Panc1 (cell line): ENCODE results near the gene LIN28B. TPM values are rescaled to one million over a fixed set of nuclear protein-coding genes. Genes with fewer than 3 reads are reported as not detected.

Experiments
- ATAC-seq: fragments of 200-7000 bp; cut with Tn5 transposase; 2 replicates; pipeline ENCODE4 v1.9.1; 2020; ENCODE audit warnings: mild to moderate bottlenecking, moderate library complexity
- BruUV-seq: library from RNA; stranded (reverse); fragments of 400-500 nt; replicated peaks from 2 replicates; lab custom pipeline; 2021; lab: Mats Ljungman, UMichigan
- CTCF ChIA-PET: fragments of 300-600 bp; sonication (Branson Sonifier 250); formaldehyde crosslinking; loops from one replicate; lab custom pipeline; 2022; ENCODE audit warnings: antibody characterized with exemption; lab: Charles Lee
- POLR2A ChIA-PET: fragments of 300-600 bp; sonication (Branson Sonifier 250); formaldehyde crosslinking; loops from one replicate; lab custom pipeline; 2022; ENCODE audit warnings: antibody characterized with exemption; lab: Charles Lee
- DNase-seq: peaks from one replicate; pipeline ENCODE4 v3.0.0-alpha.2; 2010; ENCODE audit warnings: low read depth, low spot score
- H3K27ac ChIP-seq: 2 replicates; pipeline ENCODE4 v1.5.1; 2011; ENCODE audit warnings: mild to moderate bottlenecking, low read length, inconsistent platforms
- H3K27me3 ChIP-seq: fragments of 200-500 bp; sonication (Bioruptor generic); 2 replicates; pipeline ENCODE4 v1.6.0; 2014; ENCODE audit warnings: low read length, inconsistent platforms; ENCODE audit not compliant: control insufficient read depth, insufficient read depth
- H3K36me3 ChIP-seq: fragments of 200-500 bp; sonication (Bioruptor generic); 2 replicates; pipeline ENCODE4 v1.5.1; 2014; ENCODE audit warnings: inconsistent platforms, mild to moderate bottlenecking, low read length, moderate library complexity; ENCODE audit not compliant: control insufficient read depth, insufficient read depth
- H3K4me1 ChIP-seq: 2 replicates; pipeline ENCODE4 v1.5.1; 2011; ENCODE audit warnings: inconsistent platforms, mild to moderate bottlenecking, low read length, moderate library complexity; ENCODE audit not compliant: control insufficient read depth, insufficient read depth
- H3K4me3 ChIP-seq, 2 experiments: 2 replicates each; pipeline ENCODE4 v1.5.1; 2011 to 2012; ENCODE audit warnings: low read depth in 2 of 2, low read length in 2 of 2, mild to moderate bottlenecking in 2 of 2, inconsistent platforms in 1 of 2, moderate library complexity in 1 of 2
- H3K9me3 ChIP-seq: fragments of 200-500 bp; sonication (Bioruptor generic); 2 replicates; pipeline ENCODE4 v1.5.1; 2014; ENCODE audit warnings: low read depth, mild to moderate bottlenecking, inconsistent platforms, low read length, moderate library complexity; ENCODE audit not compliant: control insufficient read depth, insufficient read depth
- CTCF ChIP-seq: fragments of 450-650 bp; IDR thresholded peaks from 2 replicates; pipeline ENCODE4 v1.5.1; 2017; ENCODE audit warnings: mild to moderate bottlenecking
- POLR2AphosphoS5 ChIP-seq: IDR thresholded peaks from 2 replicates; pipeline ENCODE4 v1.6.1; 2012; ENCODE audit warnings: mild to moderate bottlenecking, low read depth, low read length, moderate library complexity
- REST ChIP-seq, 2 experiments: IDR thresholded peaks; 2 replicates each; pipeline ENCODE4 v1.6.1; 2011 to 2012; ENCODE audit warnings: low read depth in 2 of 2, control low read depth in 1 of 2, low read length in 1 of 2, mild to moderate bottlenecking in 1 of 2, moderate library complexity in 1 of 2; ENCODE audit not compliant: insufficient read depth in 1 of 2
- SIN3A ChIP-seq: IDR thresholded peaks from 2 replicates; pipeline ENCODE4 v1.6.1; 2012; ENCODE audit warnings: low read depth, mild to moderate bottlenecking, low read length, moderate library complexity, borderline replicate concordance; ENCODE audit not compliant: insufficient read depth
- TCF7L2 ChIP-seq: IDR thresholded peaks from 2 replicates; pipeline ENCODE4 v1.6.1; 2011; ENCODE audit warnings: mild to moderate bottlenecking, low read depth, low read length, inconsistent platforms
- in situ Hi-C: cut with HindIII; loops from 2 replicates; pipeline ENCODE4 v1.10.0; 2016; ENCODE audit warnings: low sequenced_read_pairs, low pct_unique_long_range_greater_than_20kb
- intact Hi-C: fragments of 100-400 bp; cut with micrococcal nuclease; formaldehyde crosslinking; loops from one replicate; pipeline ENCODE4 v1.10.0; 2022; ENCODE audit not compliant: unreplicated experiment
- total RNA-seq: library from RNA; stranded (reverse); gene quantifications from one replicate; pipeline ENCODE4 v1.2.1, GENCODE V29; 2021; ENCODE audit not compliant: unreplicated experiment

LIN28B gene
- total RNA-seq, 1 experiment from 2014 or later = 5.8 TPM

- no peaks in the 10 kb centered on the region for H3K4me1 ChIP-seq
- no peak for ATAC-seq
- H3K9me3 ChIP-seq = no peaks in the 10 kb centered on the region
- H3K27me3 ChIP-seq = no peaks in the 10 kb centered on the region
- no peak overlapping the region for H3K27ac ChIP-seq
- intact Hi-C loops (no loop called here), in situ Hi-C loops (no loop called here)
- ChIA-PET POLR2A (no interaction called here), CTCF (no interaction called here)
- H3K4me3 ChIP-seq = no peak overlapping the region
- BruUV-seq = no TSS peak
- H3K36me3 ChIP-seq = peaks cover 13% of the 10 kb centered on the region; the same call in 1 of the 2 replicates
- DNase-seq = no peak
- TF ChIP-seq CTCF (no peak), REST (IDR thresholded peaks at IDR 0.05; ENCODE audit: insufficient read depth in 1 of 2, low read depth in 2 of 2, low read length in 1 of 2) (no peak), TCF7L2 (no peak), SIN3A (no peak), POLR2AphosphoS5 (no peak)
These were observed 165.1 kb downstream of the LIN28B start for GRCh38 chr6:105121981-105122380.

- in situ Hi-C loops (no loop called here), intact Hi-C loops (no loop called here)
- no TSS peak for BruUV-seq
- no peak for ATAC-seq
- H3K4me1 ChIP-seq = no peaks in the 10 kb centered on the region
- ChIA-PET POLR2A (no interaction called here), CTCF (no interaction called here)
- H3K27ac ChIP-seq = no peak overlapping the region
- TF ChIP-seq CTCF = no peak
- TF ChIP-seq REST (IDR thresholded peaks at IDR 0.05; ENCODE audit: insufficient read depth in 1 of 2, low read depth in 2 of 2, low read length in 1 of 2) = no peak
- no peak for TF ChIP-seq TCF7L2
- TF ChIP-seq POLR2AphosphoS5 = no peak
- TF ChIP-seq SIN3A = no peak
- no peaks in the 10 kb centered on the region for H3K27me3 ChIP-seq
- H3K9me3 ChIP-seq = no peaks in the 10 kb centered on the region
- no peak overlapping the region for H3K4me3 ChIP-seq
- peaks cover 9% of the 10 kb centered on the region; the same call in 1 of the 2 replicates for H3K36me3 ChIP-seq
- DNase-seq = no peak
These were observed 165.8 kb downstream of the LIN28B start for GRCh38 chr6:105122717-105123116.

Other genes with a start within 250 kb of the LIN28B start
- 13.0 TPM for gene HACE1, start 97.2 kb upstream of the LIN28B start, total RNA-seq
- 29.2 TPM for gene POPDC3, start 222.9 kb downstream of the LIN28B start, total RNA-seq